ENCODE data around the gene RFX4.
"Not testable (repeated sequence)": the region's sequence is repeated elsewhere in the genome, so short reads cannot be mapped to it uniquely, and the experiment has no call there.

Gene RFX4

DNA sequence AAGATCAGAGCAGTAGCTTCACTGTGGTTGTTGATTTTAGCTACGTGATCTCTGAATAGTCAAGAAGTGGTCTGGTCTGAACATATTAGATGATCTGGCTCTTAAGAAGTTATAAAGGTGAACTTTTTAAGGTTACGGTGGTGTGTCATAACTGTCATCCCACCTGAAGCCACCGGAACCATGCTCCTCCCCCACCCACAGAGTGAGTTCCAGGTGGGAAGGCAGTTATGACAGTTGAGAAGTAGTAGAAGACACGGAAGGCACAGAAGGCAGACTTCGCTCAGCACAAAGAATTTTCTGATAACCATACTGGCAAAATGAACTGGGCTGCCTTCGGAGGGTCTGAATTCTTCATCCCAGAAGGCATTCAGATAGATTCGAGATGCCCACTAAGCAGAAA is 101.7 kb downstream of the RFX4 start:
- DNase-seq (ENCODE audit: low read depth) = no peak
- H3K4me3 ChIP-seq (ENCODE audit: low read depth, low read length) = no peak overlapping the region
- TF ChIP-seq, protein P1, sequence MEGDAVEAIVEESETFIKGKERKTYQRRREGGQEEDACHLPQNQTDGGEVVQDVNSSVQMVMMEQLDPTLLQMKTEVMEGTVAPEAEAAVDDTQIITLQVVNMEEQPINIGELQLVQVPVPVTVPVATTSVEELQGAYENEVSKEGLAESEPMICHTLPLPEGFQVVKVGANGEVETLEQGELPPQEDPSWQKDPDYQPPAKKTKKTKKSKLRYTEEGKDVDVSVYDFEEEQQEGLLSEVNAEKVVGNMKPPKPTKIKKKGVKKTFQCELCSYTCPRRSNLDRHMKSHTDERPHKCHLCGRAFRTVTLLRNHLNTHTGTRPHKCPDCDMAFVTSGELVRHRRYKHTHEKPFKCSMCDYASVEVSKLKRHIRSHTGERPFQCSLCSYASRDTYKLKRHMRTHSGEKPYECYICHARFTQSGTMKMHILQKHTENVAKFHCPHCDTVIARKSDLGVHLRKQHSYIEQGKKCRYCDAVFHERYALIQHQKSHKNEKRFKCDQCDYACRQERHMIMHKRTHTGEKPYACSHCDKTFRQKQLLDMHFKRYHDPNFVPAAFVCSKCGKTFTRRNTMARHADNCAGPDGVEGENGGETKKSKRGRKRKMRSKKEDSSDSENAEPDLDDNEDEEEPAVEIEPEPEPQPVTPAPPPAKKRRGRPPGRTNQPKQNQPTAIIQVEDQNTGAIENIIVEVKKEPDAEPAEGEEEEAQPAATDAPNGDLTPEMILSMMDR (IDR thresholded peaks at IDR 0.05; ENCODE audit: control insufficient read depth, extremely low read depth, insufficient read depth) = no peak

DNA sequence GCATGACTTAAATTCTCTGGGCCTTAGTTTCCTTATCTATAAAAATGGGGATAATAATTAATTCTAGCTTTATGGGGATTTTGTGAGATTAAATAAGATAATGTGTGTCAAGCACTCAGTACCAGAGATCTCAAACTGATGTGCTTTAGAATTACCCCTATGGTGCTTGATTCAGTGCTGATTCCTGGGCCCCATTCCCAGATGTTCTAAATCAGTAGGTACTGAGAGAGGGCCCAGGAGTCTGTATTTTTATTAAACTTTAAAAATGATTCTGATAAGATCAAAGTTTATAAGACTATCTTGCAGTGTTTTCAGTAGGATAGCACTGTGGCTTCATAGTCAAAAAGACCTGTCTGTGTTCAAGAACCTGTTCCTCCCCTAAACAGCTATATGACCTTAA is 102.6 kb downstream of the RFX4 start:
- TF ChIP-seq, protein P1 (IDR thresholded peaks at IDR 0.05; ENCODE audit: control insufficient read depth, extremely low read depth, insufficient read depth) = no peak
- DNase-seq (ENCODE audit: low read depth) = no peak
- no peak overlapping the region for H3K4me3 ChIP-seq (ENCODE audit: low read depth, low read length)

GRCh38 chr12:106687672-106688071 is 104.9 kb downstream of the RFX4 start:
- no peak for DNase-seq (ENCODE audit: low read depth)
- TF ChIP-seq, protein P1 (IDR thresholded peaks at IDR 0.05; ENCODE audit: control insufficient read depth, extremely low read depth, insufficient read depth) = no peak

DNA sequence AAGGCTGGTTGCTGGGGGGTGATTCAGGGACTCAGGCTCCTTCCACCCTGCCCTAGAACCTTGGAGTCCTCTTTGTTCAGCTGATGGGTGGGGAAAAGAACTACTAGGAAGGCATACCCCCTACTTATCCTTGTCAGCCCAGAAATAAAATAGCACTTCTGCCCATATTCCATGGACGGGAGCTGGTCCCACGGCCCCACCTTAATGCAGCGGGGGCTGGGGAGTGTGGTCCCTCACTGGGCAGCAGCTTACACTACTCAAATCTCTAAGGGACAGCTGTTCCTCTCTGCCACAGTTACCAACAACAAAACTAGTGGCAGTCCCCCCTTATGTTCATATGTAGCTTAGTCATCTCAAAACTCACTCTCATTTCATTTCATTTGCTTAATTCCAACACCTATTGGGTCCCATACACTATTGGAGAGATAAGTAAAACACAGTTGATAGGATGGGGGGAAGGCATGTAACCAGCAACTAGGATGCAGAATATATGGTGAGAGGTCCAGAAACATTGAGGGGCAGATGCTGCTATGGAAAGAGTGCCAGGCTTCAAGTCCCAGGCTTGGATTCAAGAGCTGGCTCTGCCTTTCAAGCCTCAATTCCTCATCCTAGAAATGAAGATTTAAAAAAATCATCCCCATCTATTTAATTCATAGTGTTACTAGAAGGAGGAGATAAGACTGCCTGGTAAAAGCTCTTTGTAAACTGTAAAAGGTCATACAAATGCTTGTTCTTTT is 107.9 kb downstream of the RFX4 start:
- no peak overlapping the region for H3K4me3 ChIP-seq (ENCODE audit: low read depth, low read length)
- TF ChIP-seq, protein P1 (IDR thresholded peaks at IDR 0.05; ENCODE audit: control insufficient read depth, extremely low read depth, insufficient read depth) = no peak
- no peak for DNase-seq (ENCODE audit: low read depth)

More at GRCh38 chr12:106687672-106688071, 104.9 kb downstream of the RFX4 start:
- no peak overlapping the region for H3K4me3 ChIP-seq (ENCODE audit: low read depth, low read length)

- not testable (repeated sequence) for DNase-seq (ENCODE audit: low read depth); H3K4me3 ChIP-seq (ENCODE audit: low read depth, low read length)
These were observed 109.2 kb downstream of the RFX4 start for GRCh38 chr12:106692033-106692432.

- H3K4me3 ChIP-seq (ENCODE audit: low read depth, low read length) = no peak overlapping the region
- DNase-seq (ENCODE audit: low read depth) = no peak
- TF ChIP-seq, protein P1 (IDR thresholded peaks at IDR 0.05; ENCODE audit: control insufficient read depth, extremely low read depth, insufficient read depth) = no peak
These were observed 110.4 kb downstream of the RFX4 start for GRCh38 chr12:106692896-106693820.

DNA sequence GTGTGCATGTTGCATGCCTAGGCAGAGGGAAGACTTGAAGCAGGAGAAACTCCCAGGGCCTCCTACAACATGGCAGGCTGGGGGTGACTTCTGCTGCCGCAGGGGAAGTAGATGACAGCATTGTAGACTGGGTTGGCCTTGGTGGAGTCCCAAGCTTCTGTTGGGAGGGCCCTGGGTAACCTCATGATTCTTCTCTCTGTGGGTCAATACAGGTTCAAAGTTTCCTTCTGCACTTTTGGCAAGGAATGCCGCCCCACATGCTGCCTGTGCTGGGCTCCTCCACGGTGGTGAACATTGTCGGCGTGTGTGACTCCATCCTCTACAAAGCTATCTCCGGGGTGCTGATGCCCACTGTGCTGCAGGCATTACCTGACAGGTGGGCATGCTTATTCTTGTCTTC is 113.3 kb downstream of the RFX4 start:
- DNase-seq (ENCODE audit: low read depth) = no peak
- H3K4me3 ChIP-seq (ENCODE audit: low read depth, low read length) = no peak overlapping the region
- TF ChIP-seq, protein P1 (IDR thresholded peaks at IDR 0.05; ENCODE audit: control insufficient read depth, extremely low read depth, insufficient read depth) = no peak
